Panc1 (cell line): Measurements from ENCODE around the gene GREB1. TPM values are rescaled to one million over a fixed set of nuclear protein-coding genes. Genes with fewer than 3 reads are reported as not detected.

Experiments used
- ATAC-seq: fragments of 200-7000 bp; cut with Tn5 transposase; 2 replicates; pipeline ENCODE4 v1.9.1; 2020; ENCODE audit warnings: mild to moderate bottlenecking, moderate library complexity
- BruUV-seq: library from RNA; stranded (reverse); fragments of 400-500 nt; replicated peaks from 2 replicates; lab custom pipeline; 2021; lab: Mats Ljungman, UMichigan
- CTCF ChIA-PET: fragments of 300-600 bp; sonication (Branson Sonifier 250); formaldehyde crosslinking; loops from one replicate; lab custom pipeline; 2022; ENCODE audit warnings: antibody characterized with exemption; lab: Charles Lee
- POLR2A ChIA-PET: fragments of 300-600 bp; sonication (Branson Sonifier 250); formaldehyde crosslinking; loops from one replicate; lab custom pipeline; 2022; ENCODE audit warnings: antibody characterized with exemption; lab: Charles Lee
- DNase-seq: peaks from one replicate; pipeline ENCODE4 v3.0.0-alpha.2; 2010; ENCODE audit warnings: low read depth, low spot score
- H3K27ac ChIP-seq: 2 replicates; pipeline ENCODE4 v1.5.1; 2011; ENCODE audit warnings: mild to moderate bottlenecking, low read length, inconsistent platforms
- H3K27me3 ChIP-seq: fragments of 200-500 bp; sonication (Bioruptor generic); 2 replicates; pipeline ENCODE4 v1.6.0; 2014; ENCODE audit warnings: low read length, inconsistent platforms; ENCODE audit not compliant: control insufficient read depth, insufficient read depth
- H3K36me3 ChIP-seq: fragments of 200-500 bp; sonication (Bioruptor generic); 2 replicates; pipeline ENCODE4 v1.5.1; 2014; ENCODE audit warnings: inconsistent platforms, mild to moderate bottlenecking, low read length, moderate library complexity; ENCODE audit not compliant: control insufficient read depth, insufficient read depth
- H3K4me1 ChIP-seq: 2 replicates; pipeline ENCODE4 v1.5.1; 2011; ENCODE audit warnings: inconsistent platforms, mild to moderate bottlenecking, low read length, moderate library complexity; ENCODE audit not compliant: control insufficient read depth, insufficient read depth
- H3K4me3 ChIP-seq, 2 experiments: 2 replicates each; pipeline ENCODE4 v1.5.1; 2011 to 2012; ENCODE audit warnings: low read depth in 2 of 2, low read length in 2 of 2, mild to moderate bottlenecking in 2 of 2, inconsistent platforms in 1 of 2, moderate library complexity in 1 of 2
- H3K9me3 ChIP-seq: fragments of 200-500 bp; sonication (Bioruptor generic); 2 replicates; pipeline ENCODE4 v1.5.1; 2014; ENCODE audit warnings: low read depth, mild to moderate bottlenecking, inconsistent platforms, low read length, moderate library complexity; ENCODE audit not compliant: control insufficient read depth, insufficient read depth
- POLR2AphosphoS5 ChIP-seq: IDR thresholded peaks from 2 replicates; pipeline ENCODE4 v1.6.1; 2012; ENCODE audit warnings: mild to moderate bottlenecking, low read depth, low read length, moderate library complexity
- SIN3A ChIP-seq: IDR thresholded peaks from 2 replicates; pipeline ENCODE4 v1.6.1; 2012; ENCODE audit warnings: low read depth, mild to moderate bottlenecking, low read length, moderate library complexity, borderline replicate concordance; ENCODE audit not compliant: insufficient read depth
- TCF7L2 ChIP-seq: IDR thresholded peaks from 2 replicates; pipeline ENCODE4 v1.6.1; 2011; ENCODE audit warnings: mild to moderate bottlenecking, low read depth, low read length, inconsistent platforms
- in situ Hi-C: cut with HindIII; loops from 2 replicates; pipeline ENCODE4 v1.10.0; 2016; ENCODE audit warnings: low sequenced_read_pairs, low pct_unique_long_range_greater_than_20kb
- intact Hi-C: fragments of 100-400 bp; cut with micrococcal nuclease; formaldehyde crosslinking; loops from one replicate; pipeline ENCODE4 v1.10.0; 2022; ENCODE audit not compliant: unreplicated experiment
- total RNA-seq: library from RNA; stranded (reverse); gene quantifications from one replicate; pipeline ENCODE4 v1.2.1, GENCODE V29; 2021; ENCODE audit not compliant: unreplicated experiment
- TF ChIP-seq, protein P1 (sequence below): fragments of 450-650 bp; IDR thresholded peaks from 2 replicates; pipeline ENCODE4 v1.5.1; 2017; ENCODE audit warnings: mild to moderate bottlenecking
- TF ChIP-seq, protein P2 (sequence below), 2 experiments: IDR thresholded peaks; 2 replicates each; pipeline ENCODE4 v1.6.1; 2011 to 2012; ENCODE audit warnings: low read depth in 2 of 2, control low read depth in 1 of 2, low read length in 1 of 2, mild to moderate bottlenecking in 1 of 2, moderate library complexity in 1 of 2; ENCODE audit not compliant: insufficient read depth in 1 of 2

The GREB1 gene
- total RNA-seq, 1 experiment from 2014 or later: 0.90 TPM

DNA sequence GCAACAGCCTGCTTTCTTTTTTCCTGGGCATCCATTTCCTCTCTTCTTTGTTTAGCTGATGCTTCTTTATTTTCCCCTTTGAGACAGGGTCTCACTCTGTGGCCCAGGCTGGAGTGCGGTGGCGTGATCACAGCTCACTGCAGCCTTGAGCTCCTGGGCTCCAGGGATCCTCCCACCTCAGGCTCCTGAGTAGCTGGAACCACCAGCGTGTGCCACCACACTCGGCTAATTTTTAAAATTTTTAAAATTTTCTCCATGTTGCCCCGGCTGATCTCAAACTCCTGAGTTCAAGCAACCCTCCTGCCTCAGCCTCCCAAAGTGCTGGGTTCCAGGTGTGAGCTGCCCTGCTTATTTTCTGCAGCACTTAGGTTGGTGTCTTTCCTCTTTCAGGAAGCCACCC lies 77.4 kb downstream of the GREB1 start:
- POLR2A ChIA-PET: no interaction called here
- DNase-seq: no peak
- TF ChIP-seq TCF7L2: no peak
- TF ChIP-seq, protein P1, sequence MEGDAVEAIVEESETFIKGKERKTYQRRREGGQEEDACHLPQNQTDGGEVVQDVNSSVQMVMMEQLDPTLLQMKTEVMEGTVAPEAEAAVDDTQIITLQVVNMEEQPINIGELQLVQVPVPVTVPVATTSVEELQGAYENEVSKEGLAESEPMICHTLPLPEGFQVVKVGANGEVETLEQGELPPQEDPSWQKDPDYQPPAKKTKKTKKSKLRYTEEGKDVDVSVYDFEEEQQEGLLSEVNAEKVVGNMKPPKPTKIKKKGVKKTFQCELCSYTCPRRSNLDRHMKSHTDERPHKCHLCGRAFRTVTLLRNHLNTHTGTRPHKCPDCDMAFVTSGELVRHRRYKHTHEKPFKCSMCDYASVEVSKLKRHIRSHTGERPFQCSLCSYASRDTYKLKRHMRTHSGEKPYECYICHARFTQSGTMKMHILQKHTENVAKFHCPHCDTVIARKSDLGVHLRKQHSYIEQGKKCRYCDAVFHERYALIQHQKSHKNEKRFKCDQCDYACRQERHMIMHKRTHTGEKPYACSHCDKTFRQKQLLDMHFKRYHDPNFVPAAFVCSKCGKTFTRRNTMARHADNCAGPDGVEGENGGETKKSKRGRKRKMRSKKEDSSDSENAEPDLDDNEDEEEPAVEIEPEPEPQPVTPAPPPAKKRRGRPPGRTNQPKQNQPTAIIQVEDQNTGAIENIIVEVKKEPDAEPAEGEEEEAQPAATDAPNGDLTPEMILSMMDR: no peak
- TF ChIP-seq, protein P2, sequence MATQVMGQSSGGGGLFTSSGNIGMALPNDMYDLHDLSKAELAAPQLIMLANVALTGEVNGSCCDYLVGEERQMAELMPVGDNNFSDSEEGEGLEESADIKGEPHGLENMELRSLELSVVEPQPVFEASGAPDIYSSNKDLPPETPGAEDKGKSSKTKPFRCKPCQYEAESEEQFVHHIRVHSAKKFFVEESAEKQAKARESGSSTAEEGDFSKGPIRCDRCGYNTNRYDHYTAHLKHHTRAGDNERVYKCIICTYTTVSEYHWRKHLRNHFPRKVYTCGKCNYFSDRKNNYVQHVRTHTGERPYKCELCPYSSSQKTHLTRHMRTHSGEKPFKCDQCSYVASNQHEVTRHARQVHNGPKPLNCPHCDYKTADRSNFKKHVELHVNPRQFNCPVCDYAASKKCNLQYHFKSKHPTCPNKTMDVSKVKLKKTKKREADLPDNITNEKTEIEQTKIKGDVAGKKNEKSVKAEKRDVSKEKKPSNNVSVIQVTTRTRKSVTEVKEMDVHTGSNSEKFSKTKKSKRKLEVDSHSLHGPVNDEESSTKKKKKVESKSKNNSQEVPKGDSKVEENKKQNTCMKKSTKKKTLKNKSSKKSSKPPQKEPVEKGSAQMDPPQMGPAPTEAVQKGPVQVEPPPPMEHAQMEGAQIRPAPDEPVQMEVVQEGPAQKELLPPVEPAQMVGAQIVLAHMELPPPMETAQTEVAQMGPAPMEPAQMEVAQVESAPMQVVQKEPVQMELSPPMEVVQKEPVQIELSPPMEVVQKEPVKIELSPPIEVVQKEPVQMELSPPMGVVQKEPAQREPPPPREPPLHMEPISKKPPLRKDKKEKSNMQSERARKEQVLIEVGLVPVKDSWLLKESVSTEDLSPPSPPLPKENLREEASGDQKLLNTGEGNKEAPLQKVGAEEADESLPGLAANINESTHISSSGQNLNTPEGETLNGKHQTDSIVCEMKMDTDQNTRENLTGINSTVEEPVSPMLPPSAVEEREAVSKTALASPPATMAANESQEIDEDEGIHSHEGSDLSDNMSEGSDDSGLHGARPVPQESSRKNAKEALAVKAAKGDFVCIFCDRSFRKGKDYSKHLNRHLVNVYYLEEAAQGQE (IDR thresholded peaks at IDR 0.05; ENCODE audit: insufficient read depth in 1 of 2, low read depth in 2 of 2, low read length in 1 of 2): no peak
- no peak for TF ChIP-seq SIN3A
- no peak for TF ChIP-seq POLR2AphosphoS5

DNA sequence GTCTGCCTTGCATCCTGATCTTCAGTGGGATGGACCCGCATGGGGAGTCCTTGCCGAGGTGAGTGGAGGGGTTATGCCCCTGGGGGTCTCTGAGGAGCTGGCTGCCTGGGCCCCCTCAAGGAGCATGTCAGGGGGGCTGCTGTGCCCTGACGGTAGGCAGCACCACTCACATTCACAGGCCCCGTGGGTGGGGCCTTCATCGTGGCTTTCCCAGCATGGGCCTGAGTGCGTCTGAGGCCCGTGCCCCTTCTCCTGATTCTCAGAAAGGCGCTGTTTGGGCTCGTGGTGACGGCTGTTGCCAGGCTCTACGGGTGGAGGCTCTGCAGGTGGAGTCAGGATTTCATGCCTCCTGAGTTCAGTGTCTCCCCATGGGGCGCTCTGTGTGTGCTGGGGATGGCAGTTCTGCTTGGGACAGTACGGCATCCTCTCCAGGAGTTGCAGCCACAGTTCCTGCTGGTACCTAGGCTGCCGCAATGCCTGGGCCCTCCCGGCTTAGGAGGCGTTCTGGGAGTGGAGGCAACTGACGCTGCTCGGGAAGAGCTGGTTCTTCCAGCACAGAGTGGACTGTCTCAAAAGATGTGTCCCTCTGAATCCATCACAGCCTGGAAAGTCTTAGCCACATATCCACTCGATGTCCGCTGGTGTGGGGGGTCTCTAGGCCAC lies 78.8 kb downstream of the GREB1 start:
- no peak overlapping the region for H3K4me3 ChIP-seq
- no peaks in the 10 kb centered on the region for H3K36me3 ChIP-seq
- H3K27me3 ChIP-seq: peaks cover 7% of the 10 kb centered on the region; the same call in 1 of the 2 replicates
- in situ Hi-C loops (no loop called here), intact Hi-C loops (no loop called here)
- ChIA-PET POLR2A (no interaction called here), CTCF (no interaction called here)
- no TSS peak for BruUV-seq
- TF ChIP-seq SIN3A (no peak), TCF7L2 (no peak), POLR2AphosphoS5 (no peak)
- TF ChIP-seq, protein P2 (IDR thresholded peaks at IDR 0.05; ENCODE audit: insufficient read depth in 1 of 2, low read depth in 2 of 2, low read length in 1 of 2): no peak
- TF ChIP-seq, protein P1: no peak
- no peaks in the 10 kb centered on the region for H3K9me3 ChIP-seq
- DNase-seq: no peak
- no peaks in the 10 kb centered on the region for H3K4me1 ChIP-seq
- H3K27ac ChIP-seq: no peak overlapping the region
- ATAC-seq: 0 out of 2 replicates have a peak, but pooled peaks have one; percentile 28

More for the DNA sequence above, 77.4 kb downstream of the GREB1 start:
- no peaks in the 10 kb centered on the region for H3K36me3 ChIP-seq
- intact Hi-C loops: no loop called here
- in situ Hi-C loops: no loop called here
- no peak overlapping the region for H3K4me3 ChIP-seq
- no TSS peak for BruUV-seq
- CTCF ChIA-PET: no interaction called here
- ATAC-seq: no peak
- H3K4me1 ChIP-seq: no peaks in the 10 kb centered on the region
- no peak overlapping the region for H3K27ac ChIP-seq
- H3K9me3 ChIP-seq: no peaks in the 10 kb centered on the region
- peaks cover 7% of the 10 kb centered on the region; the same call in 1 of the 2 replicates for H3K27me3 ChIP-seq
